Stimulated activated memory B cell treated with anti-CD40 and anti-IgM and Interleukin-4, amounts not matched to agents 10 μg/mL and 1 μg/mL and 100 μg/mL, for 72 hours (primary cell): Measurements from ENCODE around the gene PLEKHN1.
"Not testable (repeated sequence)": the region's sequence is repeated elsewhere in the genome, so short reads cannot be mapped to it uniquely, and the experiment has no call there.

ENCODE experiments used
- ATAC-seq: fragments of 150-1000 bp; cut with Tn5 transposase; 2 replicates; pipeline ENCODE4 v1.10.0; 2021
- H3K27ac Mint-ChIP-seq: one replicate; pipeline ENCODE4 v1.8.0; 2022; ENCODE audit warnings: mild to moderate bottlenecking, mixed read lengths
- H3K27me3 Mint-ChIP-seq: one replicate; pipeline ENCODE4 v1.8.0; 2022; ENCODE audit warnings: mixed read lengths
- H3K36me3 Mint-ChIP-seq: one replicate; pipeline ENCODE4 v1.8.0; 2022; ENCODE audit warnings: mixed read lengths
- H3K4me1 Mint-ChIP-seq: one replicate; pipeline ENCODE4 v1.8.0; 2022; ENCODE audit warnings: mixed read lengths
- H3K4me3 Mint-ChIP-seq: one replicate; pipeline ENCODE4 v1.8.0; 2022; ENCODE audit warnings: mild to moderate bottlenecking, moderate library complexity, mixed read lengths
- H3K9me3 Mint-ChIP-seq: one replicate; pipeline ENCODE4 v1.8.0; 2022; ENCODE audit warnings: mixed read lengths

The PLEKHN1 gene

DNA sequence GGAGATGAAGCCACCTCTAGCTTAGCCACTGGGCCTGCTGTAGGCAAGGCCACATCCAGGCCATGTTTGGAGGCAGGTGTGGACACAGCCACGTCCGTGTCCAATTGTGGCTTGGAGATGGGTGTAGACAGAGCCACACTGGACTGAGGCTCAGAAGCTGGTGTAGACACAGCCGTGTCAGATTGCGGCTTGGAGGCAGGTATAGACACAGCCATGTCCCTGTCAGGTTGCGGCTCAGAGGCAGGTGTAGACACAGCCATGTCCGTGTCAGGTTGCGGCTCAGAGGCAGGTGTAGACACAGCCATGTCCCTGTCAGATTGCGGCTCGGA is 13.4 kb downstream of the PLEKHN1 start:
- no peak overlapping the region for H3K4me3 Mint-ChIP-seq
- no peaks in the 10 kb centered on the region for H3K9me3 Mint-ChIP-seq
- H3K27ac Mint-ChIP-seq: no peak overlapping the region
- H3K36me3 Mint-ChIP-seq: peaks cover 5% of the 10 kb centered on the region
- H3K4me1 Mint-ChIP-seq: peaks cover 12% of the 10 kb centered on the region
- no peak for ATAC-seq
- H3K27me3 Mint-ChIP-seq: peaks cover 57% of the 10 kb centered on the region

DNA sequence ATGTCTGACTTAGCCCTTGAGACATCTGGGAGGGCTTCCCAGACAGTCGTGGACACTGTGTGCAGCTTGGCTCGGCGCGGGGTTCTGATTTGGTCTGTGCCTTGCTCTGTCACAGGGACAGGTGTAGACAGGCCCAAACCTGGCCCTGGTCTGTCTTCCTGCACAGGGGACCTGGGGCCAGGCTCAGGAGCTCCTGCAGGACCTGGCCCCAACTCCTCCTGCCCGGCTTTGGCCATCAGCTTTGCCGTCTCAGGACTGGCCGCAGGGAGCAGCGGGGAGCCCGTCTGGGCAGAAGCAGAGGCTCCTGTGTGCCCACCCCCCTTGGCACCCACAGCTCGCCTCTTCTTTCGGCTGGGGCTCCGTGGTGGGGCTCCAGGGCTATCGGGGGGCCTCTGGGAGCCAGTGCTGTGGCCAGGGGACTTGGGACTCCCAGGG is 13.9 kb downstream of the PLEKHN1 start:
- ATAC-seq: no peak
- H3K36me3 Mint-ChIP-seq: peaks cover 5% of the 10 kb centered on the region
- no peak overlapping the region for H3K4me3 Mint-ChIP-seq
- H3K9me3 Mint-ChIP-seq: no peaks in the 10 kb centered on the region
- peaks cover 12% of the 10 kb centered on the region for H3K4me1 Mint-ChIP-seq
- H3K27me3 Mint-ChIP-seq: peaks cover 57% of the 10 kb centered on the region
- H3K27ac Mint-ChIP-seq: no peak overlapping the region

DNA sequence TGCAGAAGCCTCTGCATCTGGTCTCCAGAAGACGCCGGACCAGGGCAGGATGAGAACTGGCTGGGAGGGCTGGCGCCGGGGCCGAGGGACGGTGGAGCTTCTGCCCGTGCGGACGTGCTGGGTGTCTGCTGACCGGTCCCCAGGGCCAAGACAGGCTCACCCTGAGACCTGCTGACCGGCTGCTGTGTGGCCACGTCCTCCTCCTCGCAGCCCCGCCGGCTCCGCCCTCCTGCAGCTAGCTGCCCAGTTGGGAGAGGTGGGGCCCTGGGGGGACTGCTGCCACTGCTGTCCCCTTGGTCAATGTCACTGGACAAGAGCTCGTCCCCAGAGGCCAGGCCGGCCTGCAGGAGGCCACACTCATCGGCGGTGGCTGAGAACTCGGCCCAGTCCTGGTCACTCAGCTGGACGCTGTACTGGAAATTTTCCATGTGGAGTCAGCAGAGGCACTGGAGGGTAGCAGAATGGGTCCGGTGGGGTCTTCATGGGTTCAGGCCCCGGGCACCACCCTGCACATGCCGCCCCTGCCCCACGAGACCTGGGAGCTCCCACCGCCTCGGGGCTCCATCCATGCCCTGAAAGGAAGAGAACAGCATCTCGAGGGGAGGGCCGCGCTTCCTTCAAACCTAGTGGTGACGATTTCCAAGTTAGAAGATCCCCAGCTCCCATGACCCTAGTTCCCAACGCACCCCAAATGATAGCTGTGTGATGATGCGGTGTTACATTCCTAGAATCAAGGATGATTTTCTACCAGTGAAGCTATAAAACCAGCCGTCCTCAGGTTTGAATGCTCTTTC is 14.5 kb downstream of the PLEKHN1 start:
- Mint-ChIP-seq H3K4me3 (no peak overlapping the region), H3K36me3 (peaks cover 5% of the 10 kb centered on the region), H3K27me3 (peaks cover 57% of the 10 kb centered on the region), H3K27ac (no peak overlapping the region), H3K9me3 (no peaks in the 10 kb centered on the region), H3K4me1 (peaks cover 8% of the 10 kb centered on the region)
- ATAC-seq: no peak

DNA sequence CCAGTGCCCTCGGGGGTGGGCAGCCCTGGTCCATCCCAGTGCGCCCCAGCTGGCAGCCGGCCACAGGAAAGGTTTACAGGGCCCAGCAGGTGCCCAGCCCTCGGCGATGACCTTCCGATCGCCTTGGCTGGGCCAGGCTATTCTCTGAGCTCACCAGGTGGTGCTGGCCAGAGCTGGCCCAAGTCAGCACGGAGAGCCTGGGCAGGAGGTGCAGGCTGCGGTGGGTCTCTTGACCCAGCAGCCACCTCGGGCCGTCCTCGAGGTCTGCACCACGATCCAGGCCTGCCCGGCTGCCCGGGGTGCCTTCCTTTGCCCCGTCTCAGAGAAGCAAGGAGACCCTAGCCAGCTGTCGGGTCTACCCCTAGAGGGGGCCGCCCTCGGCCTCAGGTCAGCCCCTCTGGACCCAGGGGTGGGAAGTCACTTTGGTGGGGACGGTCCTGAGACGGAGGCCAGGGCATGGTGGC is 15.2 kb downstream of the PLEKHN1 start:
- H3K4me3 Mint-ChIP-seq: no peak overlapping the region
- peaks cover 5% of the 10 kb centered on the region for H3K36me3 Mint-ChIP-seq
- H3K27me3 Mint-ChIP-seq: peaks cover 60% of the 10 kb centered on the region
- no peak for ATAC-seq
- H3K27ac Mint-ChIP-seq: no peak overlapping the region
- peaks cover 5% of the 10 kb centered on the region for H3K4me1 Mint-ChIP-seq
- no peaks in the 10 kb centered on the region for H3K9me3 Mint-ChIP-seq

DNA sequence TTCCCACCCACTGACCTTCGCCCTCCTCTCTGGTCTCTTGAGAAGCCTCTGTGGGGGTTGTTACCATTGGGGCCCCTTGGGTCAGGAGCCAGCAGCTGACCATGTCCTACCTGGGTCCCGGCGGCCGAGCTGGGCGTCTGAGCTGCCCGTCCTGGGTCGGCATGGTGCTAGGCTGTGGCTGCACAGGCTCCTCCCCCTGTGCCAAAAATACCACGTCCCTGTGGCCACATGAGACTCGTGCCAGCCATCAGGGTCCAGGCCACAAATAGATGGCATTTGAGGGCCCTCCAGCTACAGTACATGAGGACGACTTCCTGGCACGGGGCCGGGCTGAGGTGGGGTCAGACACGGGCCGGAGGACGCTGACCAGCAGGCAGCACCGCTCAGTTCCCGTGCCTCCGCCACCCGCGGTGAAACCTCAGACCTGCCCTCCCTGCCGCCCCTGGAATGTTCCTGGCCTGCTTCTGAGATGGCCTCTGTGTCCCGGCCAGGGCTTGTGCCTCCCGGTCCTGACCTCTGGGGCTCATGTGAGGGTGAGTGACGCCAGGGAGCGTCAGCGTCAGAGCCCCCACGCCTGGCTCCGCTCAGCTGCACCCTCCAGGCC is 15.8 kb downstream of the PLEKHN1 start, which contains the start of gene PERM1:
Gene PERM1, minus strand, starts transcription at position 139 of the 604 bp plus-strand sequence. CDS start 1,064 bp downstream, outside the sequence.
- Mint-ChIP-seq H3K4me3 (no peak within 1 kb of the TSS), H3K4me1 (peaks cover 5% of the 10 kb centered on the region), H3K9me3 (no peaks in the 10 kb centered on the region), H3K27me3 (peaks cover 62% of the 10 kb centered on the region), H3K27ac (no peak within 1 kb of the TSS), H3K36me3 (peaks cover 5% of the 10 kb centered on the region)
- ATAC-seq: no peak

DNA sequence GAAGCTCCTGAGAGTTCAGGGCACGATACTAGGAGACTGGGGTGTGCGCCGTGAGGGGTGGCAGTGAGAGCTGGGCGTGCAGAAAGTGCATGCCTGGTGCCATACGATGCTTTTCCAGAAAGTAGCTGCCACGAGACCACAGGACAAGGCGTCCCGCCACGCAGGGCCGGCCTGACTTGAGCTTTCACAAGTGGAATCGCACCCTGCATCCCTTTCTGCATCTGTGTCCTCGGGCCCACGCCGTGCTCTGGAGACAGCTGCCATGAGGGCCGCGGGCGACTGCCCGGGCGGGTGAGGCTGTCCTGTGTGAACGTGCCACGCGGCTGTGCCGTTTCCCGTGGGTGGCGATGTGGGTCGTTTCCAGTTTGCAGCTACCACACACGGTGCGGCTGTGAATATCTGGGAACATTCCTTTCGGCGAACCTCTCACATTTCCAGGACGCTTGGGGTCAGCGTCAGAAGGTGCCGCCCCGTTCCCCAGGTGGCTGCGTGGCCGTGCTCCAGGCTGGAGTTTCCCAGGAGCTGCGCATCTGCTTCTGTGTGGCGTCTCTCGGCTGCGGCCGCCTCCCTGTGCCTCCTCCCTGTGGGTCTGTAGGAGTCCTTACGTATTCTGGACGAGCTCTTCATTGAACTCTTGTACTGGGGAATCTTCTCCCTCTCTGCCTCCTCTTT is 16.6 kb downstream of the PLEKHN1 start:
- Mint-ChIP-seq H3K4me3 (no peak overlapping the region), H3K36me3 (peaks cover 5% of the 10 kb centered on the region), H3K27me3 (peaks cover 64% of the 10 kb centered on the region), H3K9me3 (no peaks in the 10 kb centered on the region), H3K27ac (no peak overlapping the region), H3K4me1 (peaks cover 5% of the 10 kb centered on the region)
- ATAC-seq: no peak

DNA sequence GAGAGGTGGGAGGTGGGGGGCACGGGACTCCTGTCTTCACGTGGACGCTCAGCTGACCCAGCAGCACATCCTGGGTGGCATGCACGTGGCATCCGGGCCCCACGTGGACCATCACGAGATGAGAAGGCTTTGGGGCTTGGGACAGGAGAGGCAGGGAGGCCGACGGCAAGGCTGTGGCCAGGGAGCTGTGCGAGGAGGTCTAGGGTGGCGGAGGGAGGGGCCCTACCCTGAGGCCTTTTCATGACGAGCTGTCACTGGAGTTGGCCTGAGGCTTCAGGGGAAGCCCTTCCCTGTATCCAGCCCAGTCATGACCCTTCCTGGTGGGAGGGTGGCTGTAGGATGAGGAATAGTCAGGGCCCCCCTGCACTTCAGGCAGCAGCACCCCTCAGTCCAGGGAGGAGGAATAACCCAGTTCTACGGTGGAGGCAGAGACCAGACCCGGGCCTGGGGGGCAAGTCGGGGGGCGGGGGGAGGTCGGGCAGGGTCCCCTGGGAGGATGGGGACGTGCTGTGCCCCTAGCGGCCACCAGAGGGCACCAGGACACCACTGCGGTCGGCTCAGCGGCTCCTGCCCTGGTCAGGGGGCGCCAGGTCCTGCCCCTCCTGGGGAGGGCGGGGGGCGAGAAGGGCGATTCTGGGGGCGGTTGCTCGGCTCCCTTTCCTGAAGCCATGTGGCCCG is 17.7 kb downstream of the PLEKHN1 start:
- peak; percentile 59 for ATAC-seq
- no peaks in the 10 kb centered on the region for H3K4me1 Mint-ChIP-seq
- H3K4me3 Mint-ChIP-seq: no peak overlapping the region
- peaks cover 6% of the 10 kb centered on the region for H3K36me3 Mint-ChIP-seq
- H3K27ac Mint-ChIP-seq: no peak overlapping the region
- peaks cover 66% of the 10 kb centered on the region for H3K27me3 Mint-ChIP-seq
- peaks cover 5% of the 10 kb centered on the region for H3K9me3 Mint-ChIP-seq

DNA sequence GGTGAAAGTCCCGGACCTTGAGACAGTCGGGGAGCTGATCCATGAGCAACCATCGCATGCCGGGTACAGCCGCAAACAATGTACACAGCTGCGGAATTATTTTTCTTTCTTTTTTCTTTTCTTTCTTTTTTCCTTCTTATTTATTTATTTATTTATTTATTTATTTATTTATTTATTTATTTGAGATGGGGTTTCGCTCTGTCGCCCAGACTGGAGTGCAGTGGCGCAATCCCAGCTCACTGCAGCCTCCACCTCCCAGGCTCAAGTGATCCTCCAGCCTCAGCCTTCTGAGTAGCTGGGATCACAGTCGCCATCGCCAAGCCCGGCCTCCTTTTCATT is 18.2 kb downstream of the PLEKHN1 start:
- H3K27ac Mint-ChIP-seq: no peak overlapping the region
- peaks cover 71% of the 10 kb centered on the region for H3K27me3 Mint-ChIP-seq
- no peak for ATAC-seq

DNA sequence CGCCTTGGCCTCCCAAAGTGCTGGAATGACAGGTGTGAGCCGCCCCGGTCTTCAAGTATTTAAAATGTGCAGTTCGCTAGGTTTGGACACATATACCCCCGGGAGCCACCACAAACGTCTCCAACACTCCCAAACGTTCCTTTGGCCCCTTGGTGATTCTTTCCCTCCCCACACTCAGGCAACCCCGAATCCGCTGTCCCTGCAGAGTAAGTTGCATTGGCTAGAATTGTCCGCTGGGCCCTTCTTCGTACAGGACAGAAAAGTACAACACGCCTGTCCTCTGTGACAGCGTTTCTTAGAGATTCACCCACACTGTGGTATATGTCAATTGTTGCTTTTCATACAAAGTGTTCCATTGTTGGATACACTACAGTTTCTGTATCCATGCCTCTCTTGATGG is 18.8 kb downstream of the PLEKHN1 start:
- no peak overlapping the region for H3K4me3 Mint-ChIP-seq
- no peak overlapping the region for H3K27ac Mint-ChIP-seq
- ATAC-seq: no peak
- peaks cover 78% of the 10 kb centered on the region for H3K27me3 Mint-ChIP-seq
- peaks cover 9% of the 10 kb centered on the region for H3K36me3 Mint-ChIP-seq
- H3K9me3 Mint-ChIP-seq: peaks cover 7% of the 10 kb centered on the region
- no peaks in the 10 kb centered on the region for H3K4me1 Mint-ChIP-seq

More for the DNA sequence above, 18.2 kb downstream of the PLEKHN1 start:
- H3K36me3 Mint-ChIP-seq: peaks cover 9% of the 10 kb centered on the region
- no peak overlapping the region for H3K4me3 Mint-ChIP-seq
- peaks cover 7% of the 10 kb centered on the region for H3K9me3 Mint-ChIP-seq
- no peaks in the 10 kb centered on the region for H3K4me1 Mint-ChIP-seq

DNA sequence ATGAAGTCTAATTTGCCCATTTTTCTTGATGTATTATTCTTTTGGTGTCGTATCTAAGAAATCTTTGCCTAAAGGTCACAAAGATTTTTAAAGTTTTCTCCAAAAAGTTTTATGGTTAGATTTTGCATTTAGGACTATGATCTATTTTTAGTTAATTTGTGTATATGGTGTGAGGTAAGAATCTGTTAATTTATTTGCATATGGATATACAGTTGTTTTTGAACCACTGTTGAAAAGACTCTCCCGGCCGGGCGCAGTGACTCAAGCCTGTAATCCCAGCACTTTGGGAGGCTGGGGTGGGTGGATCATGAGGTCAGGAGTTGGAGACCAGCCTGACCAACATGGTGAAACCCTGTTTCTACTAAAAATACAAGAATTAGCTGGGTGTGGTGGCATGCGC is 21.8 kb downstream of the PLEKHN1 start:
- H3K27ac Mint-ChIP-seq: not testable (repeated sequence)

DNA sequence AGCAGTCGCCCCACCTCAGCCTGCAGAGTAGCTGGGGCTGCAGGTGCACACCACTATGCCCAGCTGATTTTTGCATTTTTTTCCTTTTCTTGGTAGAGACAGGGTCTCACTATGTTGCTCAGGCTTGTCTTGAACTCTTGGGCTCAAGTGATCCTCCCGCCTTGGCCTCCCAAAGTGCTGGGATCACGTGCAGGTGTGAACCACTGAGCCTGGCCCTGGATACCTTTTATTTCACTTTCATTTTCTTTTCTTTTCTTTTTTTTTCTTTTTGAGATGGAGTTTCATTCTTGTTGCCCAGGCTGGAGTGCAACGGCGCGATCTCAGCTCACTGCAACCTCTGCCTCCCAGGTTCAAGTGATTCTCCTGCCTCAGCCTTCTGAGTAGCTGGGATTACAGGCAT is 25.0 kb downstream of the PLEKHN1 start:
- Mint-ChIP-seq H3K9me3 (peaks cover 17% of the 10 kb centered on the region), H3K4me1 (peaks cover 14% of the 10 kb centered on the region), H3K27me3 (peaks cover 86% of the 10 kb centered on the region), H3K36me3 (peaks cover 15% of the 10 kb centered on the region)
- not testable (repeated sequence) for ATAC-seq, H3K27ac Mint-ChIP-seq, H3K4me3 Mint-ChIP-seq

More for the DNA sequence above, 21.8 kb downstream of the PLEKHN1 start:
- H3K27me3 Mint-ChIP-seq: peaks cover 87% of the 10 kb centered on the region
- not testable (repeated sequence) for ATAC-seq, H3K4me3 Mint-ChIP-seq
- peaks cover 14% of the 10 kb centered on the region for H3K4me1 Mint-ChIP-seq
- peaks cover 15% of the 10 kb centered on the region for H3K36me3 Mint-ChIP-seq
- peaks cover 17% of the 10 kb centered on the region for H3K9me3 Mint-ChIP-seq

DNA sequence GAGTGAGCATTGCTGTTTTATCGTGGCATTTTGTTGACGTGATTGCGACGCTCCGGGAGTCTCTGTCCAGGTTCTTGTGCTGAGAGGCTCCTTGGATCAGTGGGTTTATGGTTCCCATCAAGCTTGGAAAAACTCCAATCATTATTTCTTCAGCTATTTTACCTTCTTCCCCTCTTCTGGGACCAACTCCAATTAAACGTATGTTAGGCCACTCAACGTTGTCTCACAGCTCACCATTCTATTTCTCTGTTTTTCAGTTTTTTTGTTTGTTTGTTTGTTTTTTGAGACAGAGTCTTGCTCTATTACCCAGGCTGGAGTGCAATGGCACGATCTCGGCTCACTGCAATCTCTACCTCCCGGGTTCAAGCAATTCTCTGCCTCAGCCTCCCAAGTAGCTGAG is 25.6 kb downstream of the PLEKHN1 start:
- H3K4me1 Mint-ChIP-seq: peaks cover 16% of the 10 kb centered on the region
- H3K27ac Mint-ChIP-seq: peak overlapping the region; percentile 47
- peaks cover 86% of the 10 kb centered on the region for H3K27me3 Mint-ChIP-seq
- H3K36me3 Mint-ChIP-seq: peaks cover 15% of the 10 kb centered on the region
- H3K4me3 Mint-ChIP-seq: no peak overlapping the region
- H3K9me3 Mint-ChIP-seq: peaks cover 17% of the 10 kb centered on the region
- no peak for ATAC-seq

DNA sequence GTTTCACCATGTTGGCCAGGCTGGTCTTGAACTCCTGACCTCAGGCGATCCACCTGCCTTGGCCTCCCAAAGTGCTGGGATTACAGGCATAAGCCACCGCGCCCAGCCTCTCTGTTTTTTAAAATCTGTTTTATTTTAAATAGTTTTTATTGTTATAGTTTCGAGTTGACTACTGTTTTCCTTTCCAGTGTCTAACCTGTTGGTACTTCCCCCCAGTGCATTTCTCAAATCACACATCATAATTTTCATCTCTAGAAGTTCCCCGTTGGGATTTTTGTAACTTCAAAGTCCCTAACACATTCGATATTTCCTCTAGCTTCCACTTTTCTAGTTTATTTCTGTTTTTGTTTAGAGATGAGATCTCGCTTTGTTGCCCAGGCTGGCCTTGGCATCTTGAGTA is 26.1 kb downstream of the PLEKHN1 start:
- peak overlapping the region; percentile 47 for H3K27ac Mint-ChIP-seq
- ATAC-seq: peak; percentile 53
- no peak overlapping the region for H3K4me3 Mint-ChIP-seq
- peaks cover 21% of the 10 kb centered on the region for H3K4me1 Mint-ChIP-seq
- peaks cover 15% of the 10 kb centered on the region for H3K36me3 Mint-ChIP-seq
- peaks cover 17% of the 10 kb centered on the region for H3K9me3 Mint-ChIP-seq
- peaks cover 90% of the 10 kb centered on the region for H3K27me3 Mint-ChIP-seq

DNA sequence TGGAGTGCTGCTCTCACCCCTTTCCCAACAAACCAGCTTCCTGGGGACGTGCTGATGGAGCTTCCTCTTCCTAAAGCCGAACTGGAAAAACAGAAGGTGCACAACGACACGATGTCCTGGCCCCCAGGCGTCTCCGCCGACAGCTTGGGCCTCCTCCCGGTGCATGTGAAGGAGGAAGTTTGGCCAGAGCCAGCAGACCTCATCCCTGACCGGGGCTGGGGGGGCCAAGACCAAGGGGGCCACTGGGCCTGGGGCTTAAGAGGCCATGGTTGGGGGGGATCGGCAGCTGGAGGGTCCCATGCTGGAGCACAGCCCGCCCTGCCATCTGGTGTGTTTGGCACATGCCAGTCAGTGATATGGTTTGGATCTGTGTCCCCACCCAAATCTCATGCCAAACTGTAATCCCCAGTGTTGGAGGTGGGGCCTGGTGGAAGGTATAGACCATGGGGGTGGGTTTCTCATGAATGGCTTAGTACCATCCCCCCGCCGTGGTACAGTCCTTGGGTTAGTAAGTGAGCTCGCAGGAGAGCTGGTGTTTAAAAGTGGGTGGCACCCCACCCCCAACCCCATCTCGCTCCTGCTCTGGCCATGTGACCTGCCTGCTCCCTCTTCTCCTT is 27.2 kb downstream of the PLEKHN1 start:
- peaks cover 91% of the 10 kb centered on the region for H3K27me3 Mint-ChIP-seq
- H3K9me3 Mint-ChIP-seq: peaks cover 16% of the 10 kb centered on the region
- H3K4me3 Mint-ChIP-seq: no peak overlapping the region
- no peak overlapping the region for H3K27ac Mint-ChIP-seq
- peaks cover 13% of the 10 kb centered on the region for H3K36me3 Mint-ChIP-seq
- ATAC-seq: no peak
- peaks cover 24% of the 10 kb centered on the region for H3K4me1 Mint-ChIP-seq

DNA sequence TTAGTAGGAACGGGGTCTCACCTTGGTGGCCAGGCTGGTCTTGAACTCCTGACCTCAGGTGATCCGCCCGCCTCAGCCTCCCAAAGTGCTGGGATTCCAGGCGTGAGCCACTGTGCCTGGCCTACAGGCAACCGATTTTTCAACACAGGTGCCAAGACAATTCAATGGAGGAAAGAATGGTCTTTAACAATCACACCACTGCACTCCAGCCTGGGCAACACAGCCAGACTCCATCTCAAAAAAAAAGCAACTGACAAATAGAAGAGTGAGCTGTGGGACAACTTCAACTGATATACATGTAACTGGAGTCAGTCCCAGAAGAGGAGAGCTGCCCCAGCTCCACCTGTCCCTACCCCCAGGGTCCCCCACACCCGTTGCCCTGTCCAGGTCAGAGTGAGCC is 28.3 kb downstream of the PLEKHN1 start:
- not testable (repeated sequence) for H3K4me3 Mint-ChIP-seq, ATAC-seq, H3K36me3 Mint-ChIP-seq, H3K27ac Mint-ChIP-seq, H3K9me3 Mint-ChIP-seq
- peaks cover 84% of the 10 kb centered on the region for H3K27me3 Mint-ChIP-seq
- peaks cover 24% of the 10 kb centered on the region for H3K4me1 Mint-ChIP-seq
